Neutrophil (primary cell): ENCODE data around the gene TRAPPC1.
A peak's percentile ranks its signal among the peaks of the same experiment; 100 is the strongest.

Experiments used
- H3K27ac ChIP-seq: fragments of 200-600 bp; sonication (generic); 2 replicates; pipeline ENCODE4 v1.5.1; 2016; ENCODE audit warnings: mild to moderate bottlenecking, moderate library complexity
- H3K27me3 ChIP-seq: fragments of 200-600 bp; sonication (generic); 2 replicates; pipeline ENCODE4 v1.6.0; 2016; ENCODE audit warnings: mild to moderate bottlenecking
- H3K36me3 ChIP-seq: fragments of 200-600 bp; sonication (generic); 2 replicates; pipeline ENCODE4 v1.5.1; 2017
- H3K4me1 ChIP-seq, 2 experiments: fragments of 200-600 bp in 1 of 2; sonication (generic) in 1 of 2; 1 replicate in 1 of 2; 2 replicates in 1 of 2; pipeline versions ENCODE4 v1.5.1 to v1.6.1; 2013 to 2016; ENCODE audit warnings: low read depth in 1 of 2, low read length in 1 of 2, mild to moderate bottlenecking in 1 of 2, moderate library complexity in 1 of 2; ENCODE audit not compliant: control insufficient read depth in 1 of 2, insufficient read depth in 1 of 2
- H3K4me3 ChIP-seq, 2 experiments: fragments of 200-600 bp in 1 of 2; sonication (generic) in 1 of 2; 1 replicate in 1 of 2; 2 replicates in 1 of 2; pipeline ENCODE4 v1.5.1; 2013 to 2016; ENCODE audit warnings: low read depth in 1 of 2, low read length in 1 of 2, mild to moderate bottlenecking in 1 of 2, moderate library complexity in 1 of 2
- H3K9me3 ChIP-seq: fragments of 200-600 bp; sonication (generic); 2 replicates; pipeline ENCODE4 v1.5.1; 2016
- TF ChIP-seq, protein P1 (sequence below): fragments of 200-600 bp; sonication (generic); IDR thresholded peaks from 2 replicates; pipeline ENCODE4 v1.5.1; 2016; ENCODE audit warnings: antibody characterized with exemption

TRAPPC1 gene

DNA sequence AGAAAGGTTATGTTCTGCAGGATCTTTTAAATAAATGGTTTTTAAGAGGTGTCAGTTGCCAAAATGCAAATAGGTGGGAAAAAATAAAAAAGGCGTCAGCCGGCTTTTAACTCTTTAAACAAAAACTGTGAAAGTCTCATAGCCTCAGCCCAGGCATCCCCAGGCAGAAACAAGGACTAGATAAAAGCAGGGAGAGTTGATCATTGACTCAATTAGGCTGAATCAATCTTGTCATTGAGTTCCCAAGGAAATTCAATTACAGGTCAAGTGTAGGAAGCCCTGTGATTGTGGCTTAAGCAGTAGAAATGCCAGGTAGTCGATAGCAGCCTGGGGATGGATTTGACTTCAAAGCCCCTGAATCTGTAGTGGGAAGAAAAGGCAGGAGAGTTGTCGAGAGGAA, 39.9 kb upstream of the TRAPPC1 start:
- Histone ChIP-seq H3K9me3 (peaks cover 6% of the 10 kb centered on the region), H3K4me1 (peaks cover 28 to 31% of the 10 kb centered on the region in 2 experiments), H3K27ac (no peak overlapping the region), H3K27me3 (no peaks in the 10 kb centered on the region), H3K4me3 (no peak overlapping the region), H3K36me3 (no peaks in the 10 kb centered on the region)
- TF ChIP-seq, protein P1, sequence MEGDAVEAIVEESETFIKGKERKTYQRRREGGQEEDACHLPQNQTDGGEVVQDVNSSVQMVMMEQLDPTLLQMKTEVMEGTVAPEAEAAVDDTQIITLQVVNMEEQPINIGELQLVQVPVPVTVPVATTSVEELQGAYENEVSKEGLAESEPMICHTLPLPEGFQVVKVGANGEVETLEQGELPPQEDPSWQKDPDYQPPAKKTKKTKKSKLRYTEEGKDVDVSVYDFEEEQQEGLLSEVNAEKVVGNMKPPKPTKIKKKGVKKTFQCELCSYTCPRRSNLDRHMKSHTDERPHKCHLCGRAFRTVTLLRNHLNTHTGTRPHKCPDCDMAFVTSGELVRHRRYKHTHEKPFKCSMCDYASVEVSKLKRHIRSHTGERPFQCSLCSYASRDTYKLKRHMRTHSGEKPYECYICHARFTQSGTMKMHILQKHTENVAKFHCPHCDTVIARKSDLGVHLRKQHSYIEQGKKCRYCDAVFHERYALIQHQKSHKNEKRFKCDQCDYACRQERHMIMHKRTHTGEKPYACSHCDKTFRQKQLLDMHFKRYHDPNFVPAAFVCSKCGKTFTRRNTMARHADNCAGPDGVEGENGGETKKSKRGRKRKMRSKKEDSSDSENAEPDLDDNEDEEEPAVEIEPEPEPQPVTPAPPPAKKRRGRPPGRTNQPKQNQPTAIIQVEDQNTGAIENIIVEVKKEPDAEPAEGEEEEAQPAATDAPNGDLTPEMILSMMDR: no peak

DNA sequence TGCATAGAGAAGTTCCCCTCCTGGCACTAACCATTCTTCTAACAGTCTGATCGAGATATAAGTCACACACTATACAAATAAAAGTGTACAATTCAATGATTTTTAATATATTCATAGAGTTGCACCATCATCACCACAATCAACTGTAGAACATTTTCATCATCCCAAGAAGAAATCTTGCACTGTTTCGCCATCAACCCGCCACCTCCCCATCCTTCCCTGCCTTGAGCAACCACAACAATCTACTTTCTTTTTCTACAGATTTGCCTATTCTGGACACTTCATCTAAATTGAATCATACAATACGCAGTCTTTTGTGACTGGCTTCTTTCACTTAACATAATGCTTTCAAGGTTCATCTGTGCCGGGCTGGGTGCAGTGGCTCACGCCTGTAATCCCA, 37.7 kb upstream of the TRAPPC1 start:
- peaks cover 28 to 31% of the 10 kb centered on the region in 2 experiments for H3K4me1 ChIP-seq
- no peaks in the 10 kb centered on the region for H3K27me3 ChIP-seq
- no peaks in the 10 kb centered on the region for H3K36me3 ChIP-seq
- TF ChIP-seq, protein P1: no peak
- peaks cover under 1% of the 10 kb centered on the region for H3K9me3 ChIP-seq
- H3K27ac ChIP-seq: peak overlapping the region; percentile 81
- peak overlapping the region in 1 of 2 experiments; percentile 18 for H3K4me3 ChIP-seq

DNA sequence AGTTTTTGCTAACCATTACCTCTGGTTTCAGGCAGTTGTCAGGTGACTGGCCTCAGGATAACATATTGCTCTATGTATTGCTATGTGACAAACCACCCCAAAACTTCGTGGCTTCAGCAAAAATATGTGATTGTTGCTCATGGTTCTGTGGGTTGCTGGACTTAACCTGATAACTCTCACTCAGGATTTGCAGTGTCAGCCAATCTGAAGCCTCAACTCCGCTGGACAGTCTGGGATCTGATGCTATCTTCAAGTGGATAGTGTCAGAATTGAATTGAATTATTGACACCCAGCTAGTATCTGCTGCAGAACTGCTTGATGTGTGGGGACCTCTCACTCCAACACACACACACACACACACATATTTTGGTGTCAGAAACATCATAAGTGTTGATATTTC, 36.0 kb upstream of the TRAPPC1 start:
- Histone ChIP-seq H3K27me3 (no peaks in the 10 kb centered on the region), H3K27ac (peak overlapping the region; percentile 39), H3K9me3 (no peaks in the 10 kb centered on the region), H3K4me3 (no peak overlapping the region), H3K4me1 (peaks cover 28 to 31% of the 10 kb centered on the region in 2 experiments), H3K36me3 (no peaks in the 10 kb centered on the region)
- TF ChIP-seq, protein P1: no peak

DNA sequence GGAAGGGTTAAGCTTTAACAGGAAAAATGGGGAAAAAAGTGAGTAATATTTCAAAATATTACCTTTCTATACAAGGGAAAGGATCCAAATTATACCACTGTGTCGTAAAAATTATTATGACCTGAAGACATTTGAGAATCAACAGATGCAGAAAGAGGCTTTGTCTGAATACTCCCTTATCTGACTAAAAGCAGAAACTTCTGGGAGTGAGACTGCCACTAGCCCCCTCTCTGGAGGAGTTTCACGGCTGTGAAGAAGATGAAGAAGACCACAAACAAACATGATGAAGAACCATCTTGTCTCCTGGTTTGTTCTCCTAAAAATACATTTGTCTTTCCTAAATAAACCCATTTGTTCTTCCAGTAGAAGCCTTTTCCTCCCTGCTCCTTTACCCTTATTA, 29.7 kb upstream of the TRAPPC1 start:
- TF ChIP-seq, protein P1: no peak
- H3K4me1 ChIP-seq: peaks cover 30 to 33% of the 10 kb centered on the region in 2 experiments
- H3K4me3 ChIP-seq: no peak overlapping the region
- no peaks in the 10 kb centered on the region for H3K9me3 ChIP-seq
- no peaks in the 10 kb centered on the region for H3K36me3 ChIP-seq
- no peaks in the 10 kb centered on the region for H3K27me3 ChIP-seq
- no peak overlapping the region for H3K27ac ChIP-seq

DNA sequence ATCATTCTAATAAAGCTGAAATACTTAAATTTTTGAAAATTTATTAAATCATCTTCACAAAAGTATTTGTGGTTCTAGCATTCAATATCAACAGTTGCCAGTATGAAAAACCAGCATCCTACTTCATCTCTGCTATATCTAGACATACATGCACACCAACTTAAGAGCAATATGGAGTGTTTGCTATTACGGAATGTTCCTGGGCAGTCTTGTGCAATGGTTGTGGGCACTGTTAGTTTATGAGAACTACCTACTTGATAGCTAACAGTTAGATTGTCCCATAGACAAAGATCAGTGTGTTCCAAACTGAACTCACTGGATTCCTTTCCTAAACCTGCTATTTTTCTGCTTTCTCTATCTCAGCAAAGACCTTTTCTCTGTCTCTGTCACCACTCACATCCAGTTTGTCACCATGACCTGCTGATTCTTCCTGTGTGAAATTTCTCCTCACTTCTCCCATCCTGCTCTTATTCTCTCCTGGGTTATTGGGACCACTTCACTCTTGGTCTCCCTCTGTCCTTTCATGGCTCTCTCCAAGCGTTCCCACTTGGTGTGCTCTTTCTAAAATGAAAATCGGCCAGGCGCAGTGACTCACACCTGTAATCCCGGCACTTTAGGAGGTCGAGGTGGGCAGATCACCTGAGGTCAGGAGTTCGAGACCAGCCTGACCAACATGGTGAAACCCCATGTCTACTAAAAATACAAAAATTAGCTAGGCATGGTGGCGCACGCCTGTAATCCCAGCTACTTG, 27.9 kb upstream of the TRAPPC1 start:
- Histone ChIP-seq H3K4me1 (peaks cover 33 to 36% of the 10 kb centered on the region in 2 experiments), H3K27ac (peak overlapping the region; percentile 77), H3K9me3 (no peaks in the 10 kb centered on the region), H3K36me3 (no peaks in the 10 kb centered on the region), H3K4me3 (no peak overlapping the region), H3K27me3 (no peaks in the 10 kb centered on the region)
- TF ChIP-seq, protein P1: no peak
